WTC11 (cell line): ENCODE measurements around the gene PPP3CB. TPM values are rescaled to one million over a fixed set of nuclear protein-coding genes. Genes with fewer than 3 reads are reported as not detected.

Source experiments
- ATAC-seq: fragments of 200-7000 bp; cut with Tn5 transposase; 2 replicates; pipeline ENCODE4 v1.10.0; 2021; ENCODE audit warnings: mild to moderate bottlenecking, moderate library complexity
- CTCF ChIA-PET: fragments of 300-600 bp; sonication (Branson Sonifier 250); formaldehyde crosslinking; loops from one replicate; lab custom pipeline; 2021; ENCODE audit warnings: antibody characterized with exemption; lab: Charles Lee
- POLR2A ChIA-PET: fragments of 350-600 bp; sonication (Branson Sonifier 250); formaldehyde crosslinking; loops from one replicate; lab custom pipeline; 2021; ENCODE audit warnings: antibody characterized with exemption; lab: Charles Lee
- DNase-seq: peaks from one replicate; pipeline ENCODE4 v3.0.0; 2021; ENCODE audit warnings: low spot score
- H3K27ac Mint-ChIP-seq: 2 replicates; pipeline ENCODE4 v1.8.0; 2021; ENCODE audit warnings: mixed read lengths
- H3K27me3 Mint-ChIP-seq: 2 replicates; pipeline ENCODE4 v1.8.0; 2021; ENCODE audit warnings: low read depth, mild to moderate bottlenecking, moderate library complexity, mixed read lengths
- H3K36me3 Mint-ChIP-seq: 2 replicates; pipeline ENCODE4 v1.8.0; 2021; ENCODE audit warnings: mixed read lengths
- H3K4me1 Mint-ChIP-seq: 2 replicates; pipeline ENCODE4 v1.8.0; 2022; ENCODE audit warnings: mixed read lengths
- H3K4me3 Mint-ChIP-seq: 2 replicates; pipeline ENCODE4 v1.8.0; 2021; ENCODE audit warnings: mild to moderate bottlenecking, moderate library complexity, mixed read lengths
- H3K9me3 Mint-ChIP-seq: 2 replicates; pipeline ENCODE4 v1.8.0; 2021; ENCODE audit warnings: mixed read lengths
- ATF1 ChIP-seq: sonication (generic); formaldehyde crosslinking; IDR thresholded peaks from 2 replicates; pipeline ENCODE4 v1.8.1; 2023; ENCODE audit warnings: mild to moderate bottlenecking, moderate library complexity, missing genetic modification reagents
- ATF3 ChIP-seq: sonication (generic); formaldehyde crosslinking; conservative IDR thresholded peaks from 2 replicates; pipeline ENCODE4 v1.8.1; 2022; ENCODE audit warnings: mild to moderate bottlenecking, missing genetic modification reagents
- E2F5 ChIP-seq: sonication (generic); formaldehyde crosslinking; IDR thresholded peaks from 2 replicates; pipeline ENCODE4 v1.8.1; 2022; ENCODE audit warnings: mild to moderate bottlenecking, moderate library complexity, missing genetic modification reagents
- ESRRA ChIP-seq: sonication (generic); formaldehyde crosslinking; IDR thresholded peaks from 2 replicates; pipeline ENCODE4 v1.8.1; 2022; ENCODE audit warnings: mild to moderate bottlenecking, missing genetic modification reagents, borderline replicate concordance
- GABPB1 ChIP-seq: sonication (generic); formaldehyde crosslinking; IDR thresholded peaks from 2 replicates; pipeline ENCODE4 v1.8.1; 2023; ENCODE audit warnings: mild to moderate bottlenecking, missing genetic modification reagents
- HMGA2 ChIP-seq: fragments of 250-450 bp; sonication (Bioruptor Pico); IDR thresholded peaks from 2 replicates; pipeline ENCODE4 v1.4.0; 2021; ENCODE audit warnings: mild to moderate bottlenecking, moderate library complexity
- MXD4 ChIP-seq: fragments of 250-450 bp; sonication (Bioruptor Pico); IDR thresholded peaks from 2 replicates; pipeline ENCODE4 v1.8.0; 2021; ENCODE audit warnings: mild to moderate bottlenecking, moderate library complexity, borderline replicate concordance
- MYBL2 ChIP-seq: sonication (generic); formaldehyde crosslinking; IDR thresholded peaks from 2 replicates; pipeline ENCODE4 v1.8.1; 2023; ENCODE audit warnings: mild to moderate bottlenecking, moderate library complexity, missing genetic modification reagents
- NR1H2 ChIP-seq: sonication (generic); formaldehyde crosslinking; IDR thresholded peaks from 2 replicates; pipeline ENCODE4 v1.9.0; 2021; ENCODE audit warnings: mild to moderate bottlenecking, moderate library complexity, missing genetic modification reagents
- RELA ChIP-seq: sonication (generic); formaldehyde crosslinking; IDR thresholded peaks from 2 replicates; pipeline ENCODE4 v1.8.1; 2022; ENCODE audit warnings: missing genetic modification reagents, mild to moderate bottlenecking, borderline replicate concordance
- TEAD1 ChIP-seq: sonication (generic); formaldehyde crosslinking; IDR thresholded peaks from 2 replicates; pipeline ENCODE4 v1.8.0; 2022; ENCODE audit warnings: mild to moderate bottlenecking, missing genetic modification reagents
- ZNF416 ChIP-seq: fragments of 250-450 bp; sonication (Bioruptor Pico); IDR thresholded peaks from 2 replicates; pipeline ENCODE4 v1.9.0; 2021; ENCODE audit warnings: mild to moderate bottlenecking, inconsistent platforms
- ZNF425 ChIP-seq: fragments of 250-450 bp; sonication (Bioruptor Pico); conservative IDR thresholded peaks from 2 replicates; pipeline ENCODE4 v1.9.0; 2021; ENCODE audit warnings: mild to moderate bottlenecking
- ZNF671 ChIP-seq: fragments of 250-450 bp; sonication (Bioruptor Pico); IDR thresholded peaks from 2 replicates; pipeline ENCODE4 v1.8.0; 2021; ENCODE audit warnings: mild to moderate bottlenecking
- total RNA-seq: library from RNA; stranded (reverse); gene quantifications from 3 replicates; pipeline ENCODE4 v1.2.3, GENCODE V29; 2021
- TF ChIP-seq, protein P1 (sequence below): sonication (generic); formaldehyde crosslinking; IDR thresholded peaks from 2 replicates; pipeline ENCODE4 v1.8.1; 2022; ENCODE audit warnings: low read depth, mild to moderate bottlenecking, moderate library complexity, missing genetic modification reagents, borderline replicate concordance
- TF ChIP-seq, protein P2 (sequence below): sonication (generic); formaldehyde crosslinking; IDR thresholded peaks from 2 replicates; pipeline ENCODE4 v1.8.0; 2023; ENCODE audit warnings: missing genetic modification reagents
- TF ChIP-seq, protein P3 (sequence below): sonication (generic); formaldehyde crosslinking; IDR thresholded peaks from 2 replicates; pipeline ENCODE4 v1.8.1; 2022; ENCODE audit warnings: low read depth, missing genetic modification reagents, borderline replicate concordance

Gene PPP3CB
- total RNA-seq, 1 experiment from 2014 or later: 30.0 TPM

GRCh38 chr10:73424478-73424877 lies 71.3 kb downstream of the PPP3CB start:
- Mint-ChIP-seq H3K27ac (no peak overlapping the region), H3K4me3 (no peak overlapping the region), H3K4me1 (no peaks in the 10 kb centered on the region), H3K27me3 (no peaks in the 10 kb centered on the region), H3K9me3 (no peaks in the 10 kb centered on the region), H3K36me3 (peaks cover 23% of the 10 kb centered on the region)
- ChIA-PET CTCF (no interaction called here), POLR2A (no interaction called here)
- TF ChIP-seq, protein P1, sequence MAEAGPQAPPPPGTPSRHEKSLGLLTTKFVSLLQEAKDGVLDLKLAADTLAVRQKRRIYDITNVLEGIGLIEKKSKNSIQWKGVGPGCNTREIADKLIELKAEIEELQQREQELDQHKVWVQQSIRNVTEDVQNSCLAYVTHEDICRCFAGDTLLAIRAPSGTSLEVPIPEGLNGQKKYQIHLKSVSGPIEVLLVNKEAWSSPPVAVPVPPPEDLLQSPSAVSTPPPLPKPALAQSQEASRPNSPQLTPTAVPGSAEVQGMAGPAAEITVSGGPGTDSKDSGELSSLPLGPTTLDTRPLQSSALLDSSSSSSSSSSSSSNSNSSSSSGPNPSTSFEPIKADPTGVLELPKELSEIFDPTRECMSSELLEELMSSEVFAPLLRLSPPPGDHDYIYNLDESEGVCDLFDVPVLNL (CRISPR knock-in tag): no peak
- TF ChIP-seq ATF3 (CRISPR knock-in tag): no peak
- DNase-seq (no peak), ATAC-seq (no peak)

DNA sequence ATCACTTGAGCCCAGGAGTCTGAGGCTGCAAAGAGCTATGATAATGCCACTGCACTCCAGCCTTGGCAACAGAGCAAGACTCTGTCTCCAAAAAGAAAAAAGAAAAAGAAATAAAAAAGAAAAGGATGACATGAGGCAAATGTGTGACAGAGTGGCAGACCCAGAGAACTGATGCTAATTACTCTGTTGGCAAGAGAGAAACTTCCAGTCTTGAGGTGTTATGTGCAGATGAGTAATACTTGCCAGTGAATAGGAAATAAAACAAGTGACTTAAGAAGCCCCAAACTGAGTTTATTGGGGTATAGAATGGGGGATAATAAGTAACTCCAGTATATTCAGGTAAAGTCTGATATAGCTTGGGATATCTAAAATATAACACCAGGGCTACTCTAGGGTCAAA lies 72.5 kb downstream of the PPP3CB start:
- H3K4me3 Mint-ChIP-seq: no peak overlapping the region
- no peaks in the 10 kb centered on the region for H3K27me3 Mint-ChIP-seq
- TF ChIP-seq ZNF416 (no peak), GABPB1 (CRISPR knock-in tag) (no peak), ZNF671 (CRISPR knock-in tag) (no peak), E2F5 (CRISPR knock-in tag) (no peak), MYBL2 (CRISPR knock-in tag) (no peak), RELA (no peak), ZNF425 (no peak), NR1H2 (CRISPR knock-in tag) (no peak), ESRRA (CRISPR knock-in tag) (no peak), HMGA2 (CRISPR knock-in tag) (no peak), MXD4 (CRISPR knock-in tag) (no peak)
- TF ChIP-seq, protein P2, sequence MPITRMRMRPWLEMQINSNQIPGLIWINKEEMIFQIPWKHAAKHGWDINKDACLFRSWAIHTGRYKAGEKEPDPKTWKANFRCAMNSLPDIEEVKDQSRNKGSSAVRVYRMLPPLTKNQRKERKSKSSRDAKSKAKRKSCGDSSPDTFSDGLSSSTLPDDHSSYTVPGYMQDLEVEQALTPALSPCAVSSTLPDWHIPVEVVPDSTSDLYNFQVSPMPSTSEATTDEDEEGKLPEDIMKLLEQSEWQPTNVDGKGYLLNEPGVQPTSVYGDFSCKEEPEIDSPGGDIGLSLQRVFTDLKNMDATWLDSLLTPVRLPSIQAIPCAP (CRISPR knock-in tag): no peak
- TF ChIP-seq, protein P3, sequence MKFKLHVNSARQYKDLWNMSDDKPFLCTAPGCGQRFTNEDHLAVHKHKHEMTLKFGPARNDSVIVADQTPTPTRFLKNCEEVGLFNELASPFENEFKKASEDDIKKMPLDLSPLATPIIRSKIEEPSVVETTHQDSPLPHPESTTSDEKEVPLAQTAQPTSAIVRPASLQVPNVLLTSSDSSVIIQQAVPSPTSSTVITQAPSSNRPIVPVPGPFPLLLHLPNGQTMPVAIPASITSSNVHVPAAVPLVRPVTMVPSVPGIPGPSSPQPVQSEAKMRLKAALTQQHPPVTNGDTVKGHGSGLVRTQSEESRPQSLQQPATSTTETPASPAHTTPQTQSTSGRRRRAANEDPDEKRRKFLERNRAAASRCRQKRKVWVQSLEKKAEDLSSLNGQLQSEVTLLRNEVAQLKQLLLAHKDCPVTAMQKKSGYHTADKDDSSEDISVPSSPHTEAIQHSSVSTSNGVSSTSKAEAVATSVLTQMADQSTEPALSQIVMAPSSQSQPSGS (CRISPR knock-in tag): no peak
- ChIA-PET CTCF (interaction anchor here (0.6 kb wide), 1 partner anchor 270 kb away, joined by 3 read pairs; no protein-coding TSS in a partner anchor), POLR2A (no interaction called here)
- no peak for DNase-seq
- H3K9me3 Mint-ChIP-seq: no peaks in the 10 kb centered on the region
- peaks cover 23% of the 10 kb centered on the region for H3K36me3 Mint-ChIP-seq
- no peak overlapping the region for H3K27ac Mint-ChIP-seq
- H3K4me1 Mint-ChIP-seq: no peaks in the 10 kb centered on the region
- no peak for ATAC-seq

DNA sequence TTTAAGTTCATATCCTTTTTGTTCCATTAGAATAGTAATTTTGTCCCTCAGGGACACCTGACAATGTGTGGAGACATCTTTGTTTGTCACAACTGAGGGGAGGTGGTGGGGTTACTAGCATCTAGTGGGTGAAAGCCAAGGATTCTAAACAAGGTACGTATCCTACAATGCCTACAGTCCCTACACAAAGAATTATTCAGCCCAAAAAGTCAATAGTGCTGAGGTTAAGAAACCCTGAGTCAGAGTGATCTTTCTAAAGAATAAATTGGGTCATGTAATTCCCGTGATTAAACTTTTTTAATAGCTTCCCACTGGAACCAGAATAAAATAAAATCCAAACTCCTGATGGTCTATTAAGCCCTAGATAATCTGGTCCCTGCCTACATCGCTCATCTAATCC lies 79.3 kb downstream of the PPP3CB start:
- DNase-seq (no peak), ATAC-seq (no peak)
- Mint-ChIP-seq H3K4me1 (peaks cover 19% of the 10 kb centered on the region), H3K36me3 (no peaks in the 10 kb centered on the region), H3K4me3 (no peak overlapping the region), H3K27ac (no peak overlapping the region), H3K9me3 (no peaks in the 10 kb centered on the region), H3K27me3 (no peaks in the 10 kb centered on the region)
- TF ChIP-seq TEAD1 (CRISPR knock-in tag) (no peak), ATF1 (no peak)
- ChIA-PET POLR2A (no interaction called here), CTCF (no interaction called here)
